MV-4-11 (cell line): ENCODE results near the gene FGF18.
"Not testable (repeated sequence)": the region's sequence is repeated elsewhere in the genome, so short reads cannot be mapped to it uniquely, and the experiment has no call there.

Experiments used
- DNase-seq: peaks from one replicate; lab custom pipeline; 2025; lab: John Stamatoyannopoulos, UW

FGF18 gene

DNA sequence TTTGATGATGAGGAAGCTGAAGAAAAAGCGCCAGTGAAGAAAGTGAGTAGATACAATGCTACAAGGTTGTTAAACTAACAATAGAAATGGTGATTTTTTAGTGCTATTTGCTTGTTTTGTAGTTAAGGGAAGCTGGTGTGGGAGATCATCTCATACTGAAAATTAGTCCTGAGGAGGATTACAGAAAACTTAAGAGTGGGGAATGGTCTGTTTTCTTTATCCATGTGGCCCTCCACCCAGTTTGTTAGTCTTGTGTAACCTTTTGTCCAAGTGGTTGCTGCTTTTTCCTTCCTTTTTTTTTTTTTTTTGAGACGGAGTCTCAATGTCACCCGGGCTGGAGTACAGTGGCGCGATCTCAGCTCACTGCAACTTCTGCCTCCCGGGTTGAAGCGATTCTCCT lies 19.3 kb upstream of the FGF18 start:
- no peak for DNase-seq

DNA sequence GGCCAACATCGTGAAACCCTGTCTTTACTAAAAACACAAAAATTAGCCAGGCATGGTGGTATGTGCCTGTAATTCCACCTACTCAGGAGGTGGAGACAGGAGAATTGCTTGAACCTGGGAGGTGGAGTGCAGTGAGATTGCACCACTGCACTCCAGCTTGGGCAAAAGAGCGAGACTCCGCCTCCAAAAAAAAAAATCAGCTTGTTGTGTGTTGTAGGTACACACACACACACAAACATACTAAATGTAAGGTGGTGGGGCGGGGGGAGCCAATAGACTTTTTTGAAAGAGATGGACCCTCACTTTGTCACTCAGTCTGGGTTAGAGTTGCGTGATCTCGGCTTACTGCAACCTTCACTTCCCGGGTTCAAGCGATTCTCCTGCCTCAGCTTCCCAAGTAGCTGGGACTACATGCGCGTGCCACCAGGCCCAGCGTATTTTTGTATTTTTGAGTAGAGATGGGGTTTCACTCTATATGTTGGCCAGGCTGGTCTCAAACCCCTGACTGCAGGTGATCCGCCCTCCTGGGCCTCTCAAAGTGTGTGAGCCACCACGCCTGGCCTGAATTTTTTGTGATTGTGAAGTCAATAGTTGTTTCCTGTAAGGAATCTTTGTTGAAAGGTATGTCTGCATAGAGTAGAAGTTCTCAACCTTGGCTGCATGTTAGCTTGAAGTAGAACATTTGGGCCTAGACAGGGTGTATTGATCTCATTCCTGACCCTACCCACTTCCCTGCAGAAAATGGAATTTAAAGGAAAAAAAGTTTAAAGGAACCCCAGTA lies 18.1 kb upstream of the FGF18 start:
- no peak for DNase-seq

DNA sequence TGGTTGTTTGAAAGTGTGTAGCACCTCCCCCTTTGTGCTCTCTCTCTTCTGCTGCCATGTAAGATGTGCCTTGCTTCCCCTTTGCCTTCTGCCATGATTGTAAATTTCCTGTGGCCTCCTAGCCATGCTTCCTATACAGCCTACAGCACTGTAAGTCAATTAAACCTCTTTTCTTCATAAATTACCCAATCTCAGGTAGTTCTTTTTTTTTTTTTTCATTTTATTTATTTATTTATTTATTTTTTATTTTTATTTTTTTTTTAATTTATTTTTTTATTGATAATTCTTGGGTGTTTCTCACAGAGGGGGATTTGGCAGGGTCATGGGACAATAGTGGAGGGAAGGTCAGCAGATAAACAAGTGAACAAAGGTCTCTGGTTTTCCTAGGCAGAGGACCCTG lies 16.7 kb upstream of the FGF18 start:
- DNase-seq: not testable (repeated sequence)

DNA sequence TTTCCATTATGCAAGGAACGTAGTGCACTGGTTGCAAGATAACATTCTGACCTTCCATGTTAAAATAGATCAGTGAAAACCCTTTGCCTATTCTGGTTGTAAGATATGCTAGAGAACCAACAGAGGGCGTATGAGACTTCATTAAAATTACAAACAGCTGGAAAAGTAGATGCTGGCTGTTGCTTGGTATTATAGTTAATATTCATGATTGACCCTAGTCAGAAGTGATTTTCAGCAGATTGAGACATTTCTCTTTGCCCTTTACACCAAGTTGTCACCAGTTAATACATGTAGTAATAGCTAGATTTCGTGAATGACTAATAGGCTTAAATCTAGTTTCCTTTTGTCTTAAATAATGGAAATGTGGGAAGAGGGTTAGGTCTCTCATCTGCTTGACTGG lies 13.8 kb upstream of the FGF18 start:
- no peak for DNase-seq

DNA sequence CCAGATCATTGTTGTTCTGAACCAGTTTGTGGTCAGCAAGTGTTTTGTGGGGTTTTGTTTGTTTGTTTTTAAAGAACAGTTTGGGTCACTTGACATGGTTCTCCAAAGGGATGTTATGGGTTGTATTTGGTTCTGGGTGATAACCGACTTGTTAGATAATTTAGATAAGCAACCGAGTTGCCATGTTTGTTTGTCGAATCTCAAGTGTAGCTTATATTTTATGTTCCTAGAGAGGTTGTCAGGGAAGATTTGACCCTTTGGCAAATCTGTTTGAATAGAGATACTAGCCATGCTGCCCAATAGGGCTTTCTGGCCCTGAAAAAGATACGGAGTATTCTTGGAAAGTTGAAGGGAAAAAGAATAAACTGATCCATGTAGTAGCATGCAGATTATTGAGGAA lies 12.2 kb upstream of the FGF18 start:
- no peak for DNase-seq

GRCh38 chr5:171409164-171410136 lies 10.0 kb upstream of the FGF18 start:
- DNase-seq: no peak

DNA sequence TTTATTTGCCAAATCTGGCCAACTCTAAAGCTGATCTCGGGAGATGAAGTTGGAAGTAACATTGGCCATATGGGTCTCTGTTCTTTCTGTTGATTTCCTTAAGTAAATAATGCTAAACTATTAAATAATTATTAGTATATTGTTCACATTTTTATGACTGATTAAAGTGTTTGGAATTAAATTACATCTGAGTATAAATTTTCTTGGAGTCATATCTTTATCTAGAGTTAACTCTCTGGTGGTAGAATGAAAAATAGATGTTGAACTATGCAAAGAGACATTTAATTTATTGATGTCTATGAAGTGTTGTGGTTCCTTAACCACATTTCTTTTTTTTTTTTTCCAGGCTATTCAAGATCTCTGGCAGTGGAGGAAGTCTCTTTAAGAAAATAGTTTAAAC lies 9.3 kb upstream of the FGF18 start:
- DNase-seq: no peak

DNA sequence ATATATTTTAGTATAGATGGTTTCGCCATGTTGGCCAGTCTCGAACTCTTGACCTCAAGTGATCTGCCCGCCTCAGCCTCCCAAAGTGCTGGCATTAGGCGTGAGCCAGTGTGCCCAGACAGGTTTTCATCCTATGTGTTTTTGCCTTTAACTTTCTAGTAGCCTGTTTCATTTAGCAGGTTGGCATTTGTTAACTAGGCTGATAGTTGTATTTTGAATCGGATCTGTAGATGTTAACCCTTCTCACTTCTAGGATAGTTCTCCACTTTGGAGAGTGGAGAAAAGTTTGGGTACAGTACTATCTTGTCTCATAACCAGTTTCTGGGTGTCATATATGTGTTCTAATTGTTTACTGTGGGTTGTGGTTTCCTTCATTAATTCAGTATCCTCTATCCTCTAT lies 7.3 kb upstream of the FGF18 start:
- no peak for DNase-seq

DNA sequence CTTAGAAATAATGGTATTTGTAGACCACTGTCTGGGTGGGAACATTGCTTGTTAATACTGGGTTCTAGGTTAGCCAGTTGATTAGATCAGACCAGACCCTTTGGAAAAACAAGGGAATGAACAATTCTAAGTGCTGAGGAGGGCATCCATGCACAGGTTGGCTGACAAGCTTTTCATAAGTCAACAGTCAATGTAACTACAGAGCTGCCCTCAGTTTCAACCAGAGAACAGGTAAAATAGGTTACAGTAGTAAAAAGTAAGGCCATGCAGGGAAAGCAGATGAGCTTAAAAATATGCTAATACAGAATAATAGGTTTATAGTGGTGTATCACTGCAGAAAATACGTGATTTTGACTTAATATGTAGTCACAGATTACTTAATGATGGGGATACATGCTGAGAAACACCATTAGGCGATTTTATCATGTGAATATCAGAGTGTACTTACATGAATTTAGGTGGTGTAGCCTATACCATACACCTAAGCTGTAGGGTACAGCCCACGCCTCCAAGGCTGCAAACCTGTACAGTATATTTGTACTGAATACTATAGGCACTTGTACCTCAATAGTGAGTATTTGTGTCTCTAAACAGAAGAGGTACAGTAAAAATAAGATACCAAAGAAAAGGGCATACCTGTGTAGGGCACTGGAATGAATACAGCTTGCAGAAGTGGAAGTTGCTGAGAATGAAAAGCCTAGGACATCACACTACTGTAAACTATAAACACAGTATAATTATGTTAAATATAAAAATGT lies 6.1 kb upstream of the FGF18 start:
- DNase-seq: no peak

DNA sequence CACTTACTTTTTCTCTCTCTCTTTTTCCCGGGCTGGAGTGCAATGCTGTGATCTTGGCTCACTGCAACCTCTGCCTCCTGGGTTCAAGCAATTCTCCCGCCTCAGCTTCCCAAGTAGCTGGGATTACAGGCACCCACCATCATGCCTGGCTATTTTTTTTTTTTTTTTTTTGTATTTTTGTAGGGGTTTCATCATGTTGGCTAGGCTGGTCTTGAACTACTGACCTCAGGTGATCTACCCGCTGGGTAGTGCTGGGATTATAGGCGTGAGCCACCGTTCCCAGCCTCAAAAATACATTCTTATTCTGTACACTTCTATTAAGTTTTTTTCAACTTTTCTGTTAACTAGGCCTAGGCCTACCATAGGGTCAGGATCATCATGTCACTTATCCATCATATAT lies 5.5 kb upstream of the FGF18 start:
- DNase-seq: not testable (repeated sequence)

DNA sequence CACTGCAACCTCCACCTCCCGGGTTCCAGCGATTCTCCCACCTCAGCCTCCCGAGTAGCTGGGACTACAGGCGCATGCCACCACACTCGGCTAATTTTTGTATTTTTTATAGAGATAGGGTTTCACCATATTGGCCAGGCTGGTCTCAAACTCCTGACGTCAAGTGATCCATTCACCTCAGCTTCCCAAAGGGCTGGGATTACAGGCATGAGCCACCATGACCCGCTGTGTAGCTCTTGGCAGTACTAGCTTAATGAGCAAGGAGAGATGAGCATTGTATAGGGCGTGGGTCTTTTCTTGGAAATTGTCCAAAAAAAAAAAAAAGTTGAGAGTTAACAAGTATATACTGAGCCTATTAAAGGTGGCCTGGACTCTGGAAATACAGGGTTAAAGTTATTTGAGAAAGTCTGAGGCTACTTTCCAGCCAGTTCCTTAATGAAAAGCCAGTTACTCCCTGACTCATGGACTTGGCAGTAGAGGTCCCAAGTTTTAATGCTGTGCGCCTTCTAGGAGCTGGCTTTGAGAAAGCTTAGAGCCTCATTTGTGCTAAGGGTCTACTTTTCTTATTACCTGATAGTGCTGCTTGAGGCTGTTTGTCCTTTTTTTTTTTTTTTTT lies 4.2 kb upstream of the FGF18 start:
- peak; percentile 25 for DNase-seq

DNA sequence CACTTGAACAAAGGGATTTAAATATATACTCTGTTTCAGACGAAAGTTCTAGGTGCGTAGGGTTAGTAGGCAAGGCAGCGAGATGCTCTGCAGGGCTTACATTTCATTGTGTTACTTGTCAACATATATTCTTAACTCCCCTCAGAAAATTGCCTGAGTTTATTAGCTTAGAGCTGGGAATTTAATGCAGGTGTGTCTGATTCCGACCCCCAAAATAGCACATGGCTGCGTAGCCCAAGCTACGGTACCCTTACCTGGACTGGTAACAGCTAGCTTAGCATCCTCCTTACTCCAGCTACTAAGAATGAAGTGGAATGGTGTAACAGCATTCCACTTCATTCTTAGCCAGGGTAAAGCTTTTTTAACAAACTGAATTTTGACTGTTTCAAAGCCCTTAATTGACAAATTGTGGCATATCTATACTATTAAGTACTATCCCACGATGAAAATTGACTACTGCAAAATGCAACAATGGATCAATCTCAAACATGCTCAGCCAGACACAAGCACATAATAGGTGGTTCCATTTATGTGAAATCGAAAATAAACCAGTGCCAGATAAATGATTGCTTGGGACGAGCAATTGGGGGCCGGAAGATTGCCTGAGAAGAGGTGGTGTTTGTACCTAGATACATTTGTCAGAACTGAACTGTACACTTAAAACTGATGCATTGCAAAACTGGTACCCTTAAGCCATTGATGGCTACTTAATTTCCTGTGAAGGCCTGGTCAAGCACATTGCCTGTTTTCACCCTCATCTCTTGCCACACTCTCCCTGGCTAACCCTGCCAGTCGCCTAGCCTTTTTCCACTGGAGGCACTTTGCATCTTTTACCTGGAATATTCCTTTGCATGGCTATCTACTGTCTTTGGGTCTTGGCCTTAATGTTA lies 3.0 kb upstream of the FGF18 start:
- no peak for DNase-seq

GRCh38 chr5:171418316-171418981 lies 998 bp upstream of the FGF18 start:
- peak; percentile 39 for DNase-seq

GRCh38 chr5:171419688-171420430 lies 412 bp downstream of the FGF18 start:
- no peak for DNase-seq

GRCh38 chr5:171420431-171421241 lies 1.2 kb downstream of the FGF18 start:
- DNase-seq: no peak

DNA sequence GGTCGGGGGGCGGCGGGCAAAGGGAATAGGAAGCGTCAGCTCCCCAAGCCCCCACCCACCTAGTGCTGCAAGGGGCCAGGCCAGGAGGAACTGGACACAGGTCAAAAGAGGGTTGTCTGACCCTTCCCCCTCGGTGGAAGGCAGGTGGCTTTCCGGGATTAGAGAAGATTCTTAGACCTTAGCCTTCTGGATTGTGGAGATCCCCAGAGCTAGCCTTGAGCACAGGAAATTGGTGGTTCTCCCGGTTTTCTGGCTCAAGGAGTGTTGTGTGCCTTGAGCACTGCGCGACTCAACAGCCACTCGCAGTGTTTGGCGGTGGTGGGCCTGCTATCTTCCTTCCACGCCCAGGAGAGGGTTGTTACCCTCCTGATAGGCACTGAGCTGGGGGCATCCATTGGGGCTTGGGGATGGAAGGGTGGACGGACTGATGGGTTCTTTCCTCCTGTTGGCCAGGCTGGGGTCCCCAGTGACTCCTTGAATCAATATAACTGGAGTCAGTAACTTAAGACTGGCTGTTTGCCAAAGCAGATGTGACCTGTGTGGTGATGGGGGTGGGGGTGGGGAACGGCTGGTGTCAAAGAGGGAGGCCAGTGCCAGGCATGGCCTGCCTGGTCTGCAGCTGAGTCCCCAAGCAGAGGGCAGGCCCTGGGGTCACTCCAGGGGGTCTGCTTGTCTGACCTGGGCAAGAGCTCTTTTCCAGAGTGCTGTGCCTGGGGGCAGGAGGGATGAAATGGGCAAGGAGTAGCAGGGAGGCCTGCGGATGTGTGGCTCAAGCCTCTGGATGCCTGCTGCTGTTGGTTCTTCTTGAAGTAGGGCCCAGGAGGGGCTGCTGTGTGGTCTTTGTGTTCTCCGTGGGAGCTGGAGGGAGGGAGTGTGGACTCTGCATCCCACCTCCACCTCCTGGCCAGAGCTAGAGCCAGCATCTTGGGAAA lies 2.1 kb downstream of the FGF18 start:
- no peak for DNase-seq

GRCh38 chr5:171422495-171422894 lies 3.0 kb downstream of the FGF18 start:
- DNase-seq: no peak
